ENCODE data around the gene EID2. TPM values are rescaled to one million over a fixed set of nuclear protein-coding genes. Genes with fewer than 3 reads are reported as not detected.

Gene EID2
- total RNA-seq, 1 donor from 2014 or later = 11.8 TPM

- no peak overlapping the region for H3K4me3 ChIP-seq
- peak in 1 of 2 donors; percentile 65 for DNase-seq (ENCODE audit: low spot score in 2 of 2)
Observed at GRCh38 chr19:39502640-39503417, 37.1 kb downstream of the EID2 start.

GRCh38 chr19:39501340-39501739 is 38.6 kb downstream of the EID2 start:
- DNase-seq (ENCODE audit: low spot score in 2 of 2) = no peak
- intact Hi-C loops (cut with DNase I) = no loop called here
- no peak overlapping the region for H3K4me3 ChIP-seq
- TF ChIP-seq CTCF (IDR thresholded peaks at IDR 0.05) = no peak
- H3K9me3 ChIP-seq = no peaks in the 10 kb centered on the region
- no peak overlapping the region for H3K27ac ChIP-seq
- H3K4me1 ChIP-seq = peaks cover 0 to 8% of the 10 kb centered on the region in 2 donors
- no peaks in the 10 kb centered on the region for H3K36me3 ChIP-seq
- H3K27me3 ChIP-seq = peaks cover 6% of the 10 kb centered on the region

More at GRCh38 chr19:39502640-39503417, 37.1 kb downstream of the EID2 start:
- H3K27me3 ChIP-seq = peaks cover 12% of the 10 kb centered on the region
- no peaks in the 10 kb centered on the region for H3K9me3 ChIP-seq
- no peak overlapping the region for H3K27ac ChIP-seq
- TF ChIP-seq CTCF (IDR thresholded peaks at IDR 0.05) = peak; percentile 42 to 64 (median 46)
- H3K4me1 ChIP-seq = peaks cover 0 to 7% of the 10 kb centered on the region in 2 donors
- no peaks in the 10 kb centered on the region for H3K36me3 ChIP-seq
- intact Hi-C loops (cut with DNase I) = no loop called here

- DNase-seq (ENCODE audit: low spot score in 2 of 2) = no peak
- TF ChIP-seq CTCF (IDR thresholded peaks at IDR 0.05) = no peak
- Histone ChIP-seq H3K9me3 (no peaks in the 10 kb centered on the region), H3K27ac (no peak overlapping the region), H3K4me1 (peaks cover 0 to 8% of the 10 kb centered on the region in 2 donors), H3K4me3 (no peak overlapping the region), H3K36me3 (no peaks in the 10 kb centered on the region), H3K27me3 (peaks cover 3% of the 10 kb centered on the region)
- intact Hi-C loops (cut with DNase I) = no loop called here
Observed at GRCh38 chr19:39500543-39500942, 39.4 kb downstream of the EID2 start.

- DNase-seq (ENCODE audit: low spot score in 2 of 2) = no peak
Observed at GRCh38 chr19:39499932-39500331, 40.0 kb downstream of the EID2 start.

GRCh38 chr19:39498798-39499642 is 40.9 kb downstream of the EID2 start, which contains the start of gene DLL3:
TSS of gene DLL3 (plus strand) at chr19:39498947. CDS start at chr19:39498975, 28 bp downstream.
- peak within 1 kb of the TSS in 1 of 2 donors; percentile 3 for H3K4me3 ChIP-seq
- intact Hi-C loops (cut with DNase I) = no loop called here

More at GRCh38 chr19:39499932-39500331, 40.0 kb downstream of the EID2 start:
- H3K27me3 ChIP-seq = no peaks in the 10 kb centered on the region
- H3K36me3 ChIP-seq = no peaks in the 10 kb centered on the region
- peaks cover 0 to 8% of the 10 kb centered on the region in 2 donors for H3K4me1 ChIP-seq
- no peak overlapping the region for H3K27ac ChIP-seq
- intact Hi-C loops (cut with DNase I) = no loop called here
- no peak for TF ChIP-seq CTCF (IDR thresholded peaks at IDR 0.05)
- no peaks in the 10 kb centered on the region for H3K9me3 ChIP-seq
- no peak overlapping the region for H3K4me3 ChIP-seq

More at GRCh38 chr19:39498798-39499642, 40.9 kb downstream of the EID2 start, which contains the start of gene DLL3:
- no peak for DNase-seq (ENCODE audit: low spot score in 2 of 2)
- Histone ChIP-seq H3K36me3 (no peaks in the 10 kb centered on the region), H3K4me1 (peaks cover 0 to 8% of the 10 kb centered on the region in 2 donors), H3K27ac (no peak within 1 kb of the TSS), H3K9me3 (no peaks in the 10 kb centered on the region), H3K27me3 (no peaks in the 10 kb centered on the region)
- no peak for TF ChIP-seq CTCF (IDR thresholded peaks at IDR 0.05)
